ENCODE measurements around the gene FANCM. TPM values are rescaled to one million over a fixed set of nuclear protein-coding genes. Genes with fewer than 3 reads are reported as not detected.

FANCM gene
- 3.1 TPM for polyA plus RNA-seq (2013, experiment 1 of 2)
- polyA plus RNA-seq (2013, experiment 2 of 2): 3.3 TPM

DNA sequence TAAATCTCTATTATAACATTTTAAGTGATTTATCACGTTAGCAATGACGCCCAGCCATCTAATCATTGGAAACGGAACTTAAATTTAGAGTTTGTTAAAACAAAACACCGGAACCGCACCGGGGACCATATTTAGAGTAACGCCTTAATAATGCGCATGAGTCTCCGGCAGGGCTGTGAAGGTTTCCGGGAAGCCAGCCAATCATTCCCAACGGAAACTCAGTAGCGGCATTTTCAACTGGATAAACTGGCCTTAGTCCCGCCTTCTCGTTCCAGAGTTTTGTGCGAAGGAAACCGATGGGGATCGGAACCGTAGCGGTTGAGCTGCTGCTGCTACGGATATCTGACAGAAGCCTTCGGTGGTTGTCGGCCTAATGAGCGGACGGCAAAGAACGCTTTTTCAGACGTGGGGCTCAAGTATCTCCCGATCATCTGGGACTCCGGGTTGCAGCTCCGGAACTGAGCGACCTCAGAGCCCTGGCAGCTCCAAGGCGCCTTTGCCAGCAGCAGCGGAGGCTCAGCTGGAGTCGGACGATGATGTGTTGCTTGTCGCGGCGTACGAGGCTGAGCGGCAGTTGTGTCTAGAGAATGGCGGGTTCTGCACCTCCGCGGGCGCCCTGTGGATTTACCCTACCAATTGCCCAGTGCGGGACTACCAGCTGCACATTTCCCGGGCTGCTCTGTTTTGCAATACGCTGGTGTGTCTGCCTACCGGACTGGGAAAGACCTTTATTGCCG is at the start of gene FANCM:
FANCM (plus strand) TSS at position 272 of the 737 bp plus-strand sequence; CDS start at position 374, 102 bp downstream.
- Histone ChIP-seq H3K9ac (ENCODE audit: low read length) (peak within 1 kb of the TSS; percentile 82), H3K4me2 (ENCODE audit: low read length) (peak within 1 kb of the TSS; percentile 89), H3K56ac (ENCODE audit: low read length) (peak within 1 kb of the TSS; percentile 87), H3K4ac (ENCODE audit: low read depth, low read length) (no peak within 1 kb of the TSS), H2BK5ac (ENCODE audit: low read length) (peak within 1 kb of the TSS; percentile 58), H2AK5ac (ENCODE audit: low read length) (no peak within 1 kb of the TSS), H3K27ac (ENCODE audit: low read depth, low read length) (peak within 1 kb of the TSS; percentile 76), H3K79me1 (ENCODE audit: low read length) (peaks cover 7% of the 10 kb centered on the region), H3K79me2 (ENCODE audit: control insufficient read depth, insufficient read depth, low read length) (peaks cover 41% of the 10 kb centered on the region), H3K23ac (ENCODE audit: low read length) (peak within 1 kb of the TSS; percentile 69), H3K4me3 (ENCODE audit: low read length) (peak within 1 kb of the TSS; percentile 78), H4K8ac (ENCODE audit: low read depth, low read length) (no peak within 1 kb of the TSS), H3K4me1 (ENCODE audit: control insufficient read depth, low read depth, low read length) (peaks cover 2% of the 10 kb centered on the region), H3K36me3 (ENCODE audit: control insufficient read depth, insufficient read depth, low read length) (no peaks in the 10 kb centered on the region), H4K5ac (ENCODE audit: low read length) (no peak within 1 kb of the TSS), H3K18ac (ENCODE audit: low read length) (no peak within 1 kb of the TSS), H3K27me3 (ENCODE audit: insufficient read depth, low read length, poor library complexity) (no peaks in the 10 kb centered on the region), H2BK120ac (ENCODE audit: low read depth, low read length) (no peak within 1 kb of the TSS), H2BK15ac (replicated peaks; ENCODE audit: low read depth) (peak within 1 kb of the TSS; percentile 19)
- no CpG with 5 or more reads among the region's 48 CpGs for WGBS (ENCODE audit: extremely low coverage, insufficient coverage, low lambda C conversion rate)
- peak; percentile 99 for DNase-seq

GRCh38 chr14:45089813-45090212 is 45.9 kb upstream of the FANCM start:
- no peak overlapping the region for H3K9ac ChIP-seq (ENCODE audit: low read length)
- H2BK120ac ChIP-seq (ENCODE audit: low read depth, low read length): no peak overlapping the region
- H3K27me3 ChIP-seq (ENCODE audit: insufficient read depth, low read length, poor library complexity): no peaks in the 10 kb centered on the region
- H3K4me3 ChIP-seq (ENCODE audit: low read length): no peak overlapping the region
- H3K4ac ChIP-seq (ENCODE audit: low read depth, low read length): no peak overlapping the region
- no peak overlapping the region for H3K23ac ChIP-seq (ENCODE audit: low read length)
- H3K79me2 ChIP-seq (ENCODE audit: control insufficient read depth, insufficient read depth, low read length): peaks cover 60% of the 10 kb centered on the region
- no peak overlapping the region for H3K56ac ChIP-seq (ENCODE audit: low read length)
- H2AK5ac ChIP-seq (ENCODE audit: low read length): no peak overlapping the region
- peak overlapping the region; percentile 28 for H4K8ac ChIP-seq (ENCODE audit: low read depth, low read length)
- H2BK15ac ChIP-seq (replicated peaks; ENCODE audit: low read depth): no peak overlapping the region
- no peaks in the 10 kb centered on the region for H3K4me1 ChIP-seq (ENCODE audit: control insufficient read depth, low read depth, low read length)
- H3K18ac ChIP-seq (ENCODE audit: low read length): no peak overlapping the region
- no peak overlapping the region for H3K4me2 ChIP-seq (ENCODE audit: low read length)
- peaks cover 5% of the 10 kb centered on the region for H3K79me1 ChIP-seq (ENCODE audit: low read length)
- peak; percentile 8 for DNase-seq
- H4K5ac ChIP-seq (ENCODE audit: low read length): no peak overlapping the region
- no peak overlapping the region for H2BK5ac ChIP-seq (ENCODE audit: low read length)
- H3K36me3 ChIP-seq (ENCODE audit: control insufficient read depth, insufficient read depth, low read length): no peaks in the 10 kb centered on the region
- H3K27ac ChIP-seq (ENCODE audit: low read depth, low read length): no peak overlapping the region
- no CpG with 5 or more reads among the region's 1 CpG for WGBS (ENCODE audit: extremely low coverage, insufficient coverage, low lambda C conversion rate)

DNA sequence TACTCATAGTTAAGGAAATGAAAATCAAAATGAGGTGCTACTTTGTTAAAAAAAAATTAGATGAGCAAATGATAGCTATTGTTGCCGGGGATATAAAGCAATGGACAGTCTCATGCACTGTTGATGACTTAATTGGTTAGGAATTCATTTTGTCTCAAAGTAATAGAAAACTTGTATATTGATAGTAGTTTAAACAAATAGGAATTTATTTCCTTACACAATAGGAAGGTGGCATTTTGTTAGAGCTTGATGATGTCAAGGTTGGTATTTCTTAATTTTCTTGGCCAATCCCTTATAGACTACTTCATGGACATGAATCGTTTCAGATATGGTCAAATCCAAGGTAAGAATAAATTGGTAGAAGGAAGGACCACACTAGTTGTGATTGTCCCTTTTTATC is 44.0 kb upstream of the FANCM start:
- H4K8ac ChIP-seq (ENCODE audit: low read depth, low read length): no peak overlapping the region

DNA sequence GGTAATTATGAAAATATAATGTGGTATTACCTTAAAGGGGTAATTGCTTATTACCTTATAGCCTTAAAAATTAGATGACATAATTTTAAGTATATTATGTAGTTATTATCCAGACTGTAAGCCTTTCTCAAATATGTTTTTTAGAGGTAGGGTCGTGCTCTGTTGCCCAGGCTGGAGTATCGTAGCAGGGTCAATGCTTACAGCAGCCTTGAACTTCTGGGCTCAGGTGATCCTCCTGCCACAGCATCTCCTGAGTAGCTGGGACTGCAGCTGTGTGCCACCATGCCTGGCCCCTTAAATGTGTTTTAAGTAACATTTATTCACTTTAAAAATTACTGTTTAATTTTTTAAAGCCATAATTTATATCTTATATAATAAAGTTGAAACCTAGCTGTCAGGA is 41.5 kb upstream of the FANCM start:
- H3K56ac ChIP-seq (ENCODE audit: low read length): no peak overlapping the region
- H3K36me3 ChIP-seq (ENCODE audit: control insufficient read depth, insufficient read depth, low read length): peaks cover 4% of the 10 kb centered on the region
- WGBS (ENCODE audit: extremely low coverage, insufficient coverage, low lambda C conversion rate): no CpG with 5 or more reads among the region's 2 CpGs

More for the DNA sequence above, 44.0 kb upstream of the FANCM start:
- Histone ChIP-seq H2BK120ac (ENCODE audit: low read depth, low read length) (no peak overlapping the region), H4K5ac (ENCODE audit: low read length) (no peak overlapping the region), H3K4me1 (ENCODE audit: control insufficient read depth, low read depth, low read length) (no peaks in the 10 kb centered on the region), H2BK15ac (replicated peaks; ENCODE audit: low read depth) (no peak overlapping the region), H2AK5ac (ENCODE audit: low read length) (no peak overlapping the region), H3K18ac (ENCODE audit: low read length) (no peak overlapping the region), H3K4me3 (ENCODE audit: low read length) (no peak overlapping the region), H3K9ac (ENCODE audit: low read length) (no peak overlapping the region), H3K36me3 (ENCODE audit: control insufficient read depth, insufficient read depth, low read length) (peaks cover 4% of the 10 kb centered on the region), H3K4me2 (ENCODE audit: low read length) (no peak overlapping the region), H3K27ac (ENCODE audit: low read depth, low read length) (no peak overlapping the region), H3K79me1 (ENCODE audit: low read length) (peaks cover 10% of the 10 kb centered on the region), H3K79me2 (ENCODE audit: control insufficient read depth, insufficient read depth, low read length) (peaks cover 44% of the 10 kb centered on the region), H3K23ac (ENCODE audit: low read length) (no peak overlapping the region), H2BK5ac (ENCODE audit: low read length) (no peak overlapping the region), H3K56ac (ENCODE audit: low read length) (no peak overlapping the region), H3K4ac (ENCODE audit: low read depth, low read length) (no peak overlapping the region), H3K27me3 (ENCODE audit: insufficient read depth, low read length, poor library complexity) (no peaks in the 10 kb centered on the region)
- no peak for DNase-seq
- no CpG with 5 or more reads among the region's 2 CpGs for WGBS (ENCODE audit: extremely low coverage, insufficient coverage, low lambda C conversion rate)

GRCh38 chr14:45095143-45095542 is 40.6 kb upstream of the FANCM start:
- no peak overlapping the region for H3K27ac ChIP-seq (ENCODE audit: low read depth, low read length)
- H3K56ac ChIP-seq (ENCODE audit: low read length): no peak overlapping the region
- H3K27me3 ChIP-seq (ENCODE audit: insufficient read depth, low read length, poor library complexity): no peaks in the 10 kb centered on the region
- H3K79me1 ChIP-seq (ENCODE audit: low read length): peaks cover 10% of the 10 kb centered on the region
- H3K9ac ChIP-seq (ENCODE audit: low read length): no peak overlapping the region
- no peak overlapping the region for H3K4me2 ChIP-seq (ENCODE audit: low read length)
- no peak overlapping the region for H3K23ac ChIP-seq (ENCODE audit: low read length)
- no peak overlapping the region for H4K8ac ChIP-seq (ENCODE audit: low read depth, low read length)
- H3K18ac ChIP-seq (ENCODE audit: low read length): no peak overlapping the region
- H4K5ac ChIP-seq (ENCODE audit: low read length): no peak overlapping the region
- no peaks in the 10 kb centered on the region for H3K4me1 ChIP-seq (ENCODE audit: control insufficient read depth, low read depth, low read length)
- peaks cover 18% of the 10 kb centered on the region for H3K79me2 ChIP-seq (ENCODE audit: control insufficient read depth, insufficient read depth, low read length)
- H3K4me3 ChIP-seq (ENCODE audit: low read length): no peak overlapping the region
- no CpG with 5 or more reads among the region's 4 CpGs for WGBS (ENCODE audit: extremely low coverage, insufficient coverage, low lambda C conversion rate)
- no peak overlapping the region for H3K4ac ChIP-seq (ENCODE audit: low read depth, low read length)
- H2BK15ac ChIP-seq (replicated peaks; ENCODE audit: low read depth): no peak overlapping the region
- H3K36me3 ChIP-seq (ENCODE audit: control insufficient read depth, insufficient read depth, low read length): peaks cover 5% of the 10 kb centered on the region
- H2BK120ac ChIP-seq (ENCODE audit: low read depth, low read length): no peak overlapping the region
- no peak for DNase-seq
- no peak overlapping the region for H2AK5ac ChIP-seq (ENCODE audit: low read length)
- no peak overlapping the region for H2BK5ac ChIP-seq (ENCODE audit: low read length)

More for the DNA sequence above, 41.5 kb upstream of the FANCM start:
- no peak overlapping the region for H2BK120ac ChIP-seq (ENCODE audit: low read depth, low read length)
- H3K4me3 ChIP-seq (ENCODE audit: low read length): no peak overlapping the region
- no peak overlapping the region for H3K18ac ChIP-seq (ENCODE audit: low read length)
- no peak overlapping the region for H2BK15ac ChIP-seq (replicated peaks; ENCODE audit: low read depth)
- no peaks in the 10 kb centered on the region for H3K27me3 ChIP-seq (ENCODE audit: insufficient read depth, low read length, poor library complexity)
- no peaks in the 10 kb centered on the region for H3K4me1 ChIP-seq (ENCODE audit: control insufficient read depth, low read depth, low read length)
- H3K23ac ChIP-seq (ENCODE audit: low read length): no peak overlapping the region
- H2BK5ac ChIP-seq (ENCODE audit: low read length): no peak overlapping the region
- H3K9ac ChIP-seq (ENCODE audit: low read length): no peak overlapping the region
- peaks cover 22% of the 10 kb centered on the region for H3K79me2 ChIP-seq (ENCODE audit: control insufficient read depth, insufficient read depth, low read length)
- no peak overlapping the region for H4K8ac ChIP-seq (ENCODE audit: low read depth, low read length)
- H3K27ac ChIP-seq (ENCODE audit: low read depth, low read length): no peak overlapping the region
- no peak overlapping the region for H2AK5ac ChIP-seq (ENCODE audit: low read length)
- H3K4me2 ChIP-seq (ENCODE audit: low read length): no peak overlapping the region
- H3K4ac ChIP-seq (ENCODE audit: low read depth, low read length): no peak overlapping the region
- DNase-seq: no peak
- H4K5ac ChIP-seq (ENCODE audit: low read length): no peak overlapping the region
- peaks cover 10% of the 10 kb centered on the region for H3K79me1 ChIP-seq (ENCODE audit: low read length)
